Esophagus squamous epithelium (tissue), 4 donors: Measurements from ENCODE around the gene POU2F2.

Experiments used
- CTCF ChIP-seq, 6 experiments: fragments of 450-650 bp in 4 of 6; fragments of 200-600 bp in 2 of 6; sonication (generic) in 2 of 6; IDR thresholded peaks; one replicate each; pipeline ENCODE4 v1.5.1; 2016 to 2019; ENCODE audit warnings: antibody characterized with exemption in 6 of 6, mild to moderate bottlenecking in 4 of 6, moderate library complexity in 4 of 6
- POLR2A ChIP-seq, 4 donors: fragments of 450-650 bp; IDR thresholded peaks; one replicate each; pipeline ENCODE4 v1.6.1; 2017; ENCODE audit warnings: antibody characterized with exemption in 4 of 4, mild to moderate bottlenecking in 4 of 4, moderate library complexity in 3 of 4

DNA sequence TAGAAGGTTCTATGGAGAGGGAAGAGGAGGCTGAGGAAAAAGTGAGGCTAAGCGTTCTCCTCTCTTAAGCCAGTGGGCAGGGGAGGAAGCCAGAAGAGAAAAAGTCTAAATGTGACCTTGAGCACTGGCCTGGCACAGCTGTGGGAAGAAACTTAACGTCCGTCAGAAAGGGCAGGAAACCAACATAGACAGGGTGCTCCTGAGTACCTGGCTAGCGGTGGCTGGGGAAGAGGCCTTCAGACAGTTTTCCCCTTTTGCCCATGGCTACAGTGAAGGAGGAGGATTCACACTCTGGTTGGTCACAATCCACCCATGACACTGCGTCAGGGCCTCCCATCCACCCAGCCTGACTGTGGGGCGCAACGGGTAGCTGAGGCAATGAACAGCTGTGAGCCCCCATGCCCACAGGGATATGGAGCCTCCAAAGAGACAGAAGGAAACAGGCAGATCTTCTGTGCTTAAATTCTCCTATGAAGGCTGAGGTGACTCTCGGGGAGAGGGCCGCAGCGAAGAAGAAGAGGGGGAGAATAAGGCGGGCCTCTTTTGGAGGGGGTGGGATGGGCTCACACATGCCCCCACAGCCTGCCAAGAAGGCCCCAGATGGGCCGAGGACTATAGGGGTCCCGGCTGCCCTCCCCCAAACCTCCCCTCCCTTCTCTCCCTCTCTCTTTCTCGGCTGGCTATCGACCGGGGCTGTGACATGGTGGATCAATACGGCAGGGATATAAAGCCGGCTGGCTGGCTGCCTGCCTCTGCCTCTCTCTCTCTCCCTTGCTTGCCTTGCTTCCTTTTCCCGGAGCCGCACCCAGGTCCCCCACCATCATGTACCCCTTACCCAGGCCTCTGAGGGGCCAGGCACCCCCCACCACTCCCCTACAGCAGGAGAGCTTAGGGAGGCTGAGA lies 19.8 kb upstream of the POU2F2 start:
- TF ChIP-seq CTCF (IDR thresholded peaks at IDR 0.05) = no peak
- no peak for TF ChIP-seq POLR2A (IDR thresholded peaks at IDR 0.05)
